HG02970 (cell line): Measurements from ENCODE around the gene SORT1.
A peak's percentile ranks its signal among the peaks of the same experiment; 100 is the strongest.
"Not testable (repeated sequence)": the region's sequence is repeated elsewhere in the genome, so short reads cannot be mapped to it uniquely, and the experiment has no call there.

Source experiments
- ATAC-seq: cut with Tn5 transposase; IDR thresholded peaks from one replicate; pipeline ENCODE4 v1.9.1; 2021; ENCODE audit warnings: mild to moderate bottlenecking, moderate library complexity, moderate number of reproducible peaks; ENCODE audit not compliant: unreplicated experiment, low FRiP score

The SORT1 gene

DNA sequence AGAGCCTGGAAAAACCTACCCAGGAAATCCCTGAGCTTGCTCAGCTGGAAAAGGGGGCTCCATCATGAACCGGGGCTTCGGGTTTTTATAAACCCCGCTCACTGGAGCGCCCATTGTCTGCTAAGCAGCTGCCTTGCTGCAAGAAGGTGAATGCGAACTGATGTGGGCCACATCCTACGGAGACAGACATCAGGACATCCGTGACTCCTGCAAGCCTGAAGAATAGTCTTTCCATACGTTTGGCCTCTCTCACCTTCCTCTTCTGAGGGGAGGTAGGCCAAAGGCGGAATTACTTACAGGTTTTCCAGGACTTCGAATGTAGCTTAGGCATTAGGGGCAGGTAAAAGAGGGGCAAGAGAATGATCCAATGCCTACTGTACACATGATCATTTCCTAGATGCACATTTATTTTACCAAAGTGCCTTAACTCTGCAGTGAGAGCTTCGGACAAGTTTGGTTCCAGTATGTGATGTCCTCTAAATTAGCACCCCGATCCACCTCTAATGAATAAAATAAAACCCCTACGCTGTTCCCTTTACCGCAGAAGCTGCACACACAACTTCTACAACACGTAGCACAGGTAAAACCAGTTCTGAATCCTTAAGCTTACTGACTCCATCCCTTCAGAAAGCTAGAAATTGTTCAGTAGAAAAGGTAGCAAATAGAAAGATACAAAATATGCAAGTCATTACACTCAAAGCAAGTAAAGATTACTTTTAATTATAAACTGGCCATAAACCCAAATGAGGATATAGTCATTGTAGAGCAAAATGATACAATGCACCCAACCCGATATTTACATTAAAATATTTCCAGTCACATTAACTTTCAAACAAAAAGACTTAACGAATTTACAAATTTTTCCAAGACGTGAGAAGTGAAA lies 866 bp upstream of the SORT1 start:
- ATAC-seq, result no peak

DNA sequence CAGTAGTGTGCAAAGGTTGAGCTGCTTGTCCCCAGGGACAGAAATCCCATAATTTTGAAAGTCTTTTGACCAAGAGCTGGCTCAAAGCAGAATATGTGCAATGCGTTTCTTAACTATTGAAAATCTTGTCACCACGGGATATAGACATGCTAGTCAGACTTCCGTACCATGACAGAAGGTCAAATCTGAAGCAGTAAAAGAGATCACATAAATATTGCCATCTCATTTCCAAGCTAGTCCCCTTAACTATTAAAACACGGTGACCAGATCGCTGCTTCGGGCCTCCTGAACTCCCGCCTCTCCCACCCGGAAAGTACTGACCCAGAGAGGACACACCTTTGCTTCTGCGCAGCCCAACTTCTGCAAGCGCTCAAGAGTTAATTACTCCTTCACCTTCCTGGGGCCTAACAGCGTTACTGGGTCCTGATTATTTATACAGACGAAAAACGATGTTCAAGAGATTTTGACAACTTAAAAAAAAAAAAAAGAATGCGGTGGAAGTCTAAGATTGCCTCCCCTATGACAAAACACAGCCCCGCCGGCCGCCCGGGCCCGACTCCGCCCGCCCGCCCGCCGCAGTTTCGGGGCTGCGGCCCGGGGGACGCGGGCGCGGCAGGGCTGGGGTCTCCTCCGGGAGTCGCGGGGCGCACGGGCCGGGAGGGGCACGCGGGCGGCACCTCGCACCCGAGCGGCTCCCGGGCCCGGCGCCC lies 692 bp downstream of the SORT1 start:
- peak; percentile 12 for ATAC-seq

DNA sequence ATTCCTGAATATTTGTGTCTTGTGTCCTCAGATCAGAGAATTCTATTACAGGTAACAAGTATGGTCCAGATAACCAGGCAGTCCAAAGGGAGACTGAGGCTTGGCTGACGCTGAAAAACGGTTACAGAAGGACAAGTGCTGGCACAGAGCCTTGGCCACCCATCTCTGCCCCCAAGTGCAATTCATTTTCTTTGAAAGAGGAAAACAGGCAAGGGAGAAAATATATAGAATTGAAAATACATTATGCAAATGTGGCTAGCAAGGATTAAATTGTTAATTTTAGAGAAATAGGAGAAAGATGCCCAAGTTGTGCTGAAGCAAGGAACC lies 1.2 kb downstream of the SORT1 start:
- ATAC-seq, result no peak

DNA sequence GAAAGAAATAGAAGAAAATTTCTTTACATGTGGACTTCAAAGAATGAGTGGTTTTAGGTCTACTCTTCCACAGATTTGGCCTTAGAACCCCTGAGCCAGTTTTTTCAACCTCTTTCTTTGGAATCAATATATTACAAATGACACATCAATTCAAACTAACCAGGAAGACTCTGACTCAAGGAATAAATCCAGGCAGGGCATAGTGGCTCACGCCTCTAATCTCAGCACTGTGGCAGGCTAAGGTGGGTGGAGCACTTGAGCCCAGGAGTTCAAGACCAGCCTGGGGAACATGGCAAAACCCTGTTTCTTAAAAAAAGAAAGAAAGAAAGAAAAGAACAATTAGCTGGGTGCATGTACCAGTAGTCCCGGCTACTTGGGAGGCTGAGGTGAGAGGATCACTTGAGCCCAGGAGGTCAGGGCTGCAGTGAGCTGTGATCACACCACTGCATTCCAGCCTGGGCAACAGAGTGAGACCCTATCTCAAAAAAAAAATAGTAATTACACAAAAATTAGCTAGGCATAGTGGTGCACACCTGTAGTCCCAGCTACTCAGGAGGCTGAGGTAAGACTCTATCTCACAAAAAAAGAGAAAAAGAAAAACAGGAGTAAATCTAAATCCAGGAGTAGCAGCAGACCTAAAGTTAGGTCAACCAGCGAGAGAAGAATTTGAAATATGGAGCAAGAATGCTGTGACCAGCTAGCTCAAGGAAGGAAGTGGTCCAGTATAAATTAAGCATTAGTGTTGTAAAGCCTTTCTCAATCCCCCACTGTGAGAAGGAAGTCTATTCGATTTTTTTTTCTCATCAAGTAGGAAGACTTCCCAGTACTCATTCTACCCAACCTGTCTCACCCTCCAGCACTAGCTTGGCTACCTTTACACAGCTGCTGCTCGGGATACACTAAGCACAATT lies 1.9 kb downstream of the SORT1 start:
- ATAC-seq, result no peak

DNA sequence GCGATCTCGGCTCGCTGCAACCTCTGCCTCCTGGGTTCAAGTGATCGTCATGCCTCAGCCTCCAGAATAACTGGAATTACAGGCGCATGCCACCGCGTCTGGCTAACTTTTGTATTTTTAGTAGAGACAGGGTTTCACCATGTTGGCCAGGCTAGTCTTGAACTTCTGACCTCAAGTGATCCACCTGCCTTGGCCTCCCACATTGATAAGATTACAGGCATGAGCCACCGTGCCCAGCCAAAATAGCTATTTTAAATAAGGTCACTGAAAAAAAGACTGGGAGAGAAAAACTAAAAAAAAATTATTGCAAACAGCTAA lies 2.5 kb downstream of the SORT1 start:
- ATAC-seq, result not testable (repeated sequence)

DNA sequence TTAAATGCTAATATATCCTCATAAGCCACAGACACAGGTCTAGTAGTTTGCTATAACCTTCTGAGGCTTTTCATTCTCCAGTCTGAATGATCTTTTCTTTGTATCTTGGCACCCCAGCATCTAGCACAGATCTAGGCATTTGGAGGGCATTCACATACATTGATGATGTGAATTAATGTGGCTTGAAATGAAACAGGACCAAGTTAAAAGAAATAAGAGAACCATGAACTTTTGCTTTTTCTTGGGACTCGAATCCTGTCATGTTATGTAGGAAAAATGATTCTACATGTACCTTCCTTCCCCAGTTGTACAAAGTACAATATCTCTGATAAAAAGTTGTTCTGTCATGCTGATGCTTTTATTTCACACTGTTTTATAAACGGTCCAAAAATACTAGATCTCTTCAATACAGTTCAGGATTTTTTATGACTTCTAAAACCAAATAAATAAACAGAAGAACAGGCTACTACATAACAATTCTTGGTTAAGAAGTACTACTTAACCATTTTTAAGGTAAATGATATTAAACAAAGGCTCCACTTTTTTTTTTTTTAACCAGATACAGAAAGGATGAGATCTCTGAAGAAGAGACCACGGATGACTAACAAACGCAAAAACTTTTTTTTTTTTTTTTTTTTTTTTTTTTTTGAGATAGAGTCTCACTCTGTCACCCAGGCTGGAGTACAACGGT lies 3.0 kb downstream of the SORT1 start:
- ATAC-seq, result no peak

DNA sequence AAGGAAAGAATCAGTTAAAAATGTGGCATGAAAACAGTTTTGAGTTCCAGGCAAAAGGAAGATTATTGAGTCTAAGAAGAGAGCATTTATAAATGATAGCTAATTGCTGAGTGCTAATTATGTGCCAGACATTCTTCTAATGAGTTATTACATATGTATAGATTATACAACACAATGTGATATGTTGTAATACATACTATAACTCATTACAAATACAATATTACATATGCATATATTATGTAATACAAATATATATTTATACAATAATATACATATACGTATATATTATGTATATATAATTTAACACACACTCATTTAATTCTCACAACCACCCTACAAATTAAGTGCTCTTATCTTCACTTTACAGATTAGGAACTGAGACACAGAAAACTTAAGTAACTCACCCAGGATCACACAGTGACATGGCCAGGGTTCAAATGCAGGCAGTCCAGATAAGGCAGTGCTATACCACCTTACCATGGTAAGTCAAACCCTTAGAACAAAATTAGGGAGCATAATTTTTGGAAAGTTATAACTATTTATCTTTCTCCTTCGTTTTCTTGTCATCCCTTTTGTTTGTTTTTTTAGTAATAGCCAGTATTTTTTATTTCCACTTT lies 4.0 kb downstream of the SORT1 start:
- ATAC-seq, result no peak

DNA sequence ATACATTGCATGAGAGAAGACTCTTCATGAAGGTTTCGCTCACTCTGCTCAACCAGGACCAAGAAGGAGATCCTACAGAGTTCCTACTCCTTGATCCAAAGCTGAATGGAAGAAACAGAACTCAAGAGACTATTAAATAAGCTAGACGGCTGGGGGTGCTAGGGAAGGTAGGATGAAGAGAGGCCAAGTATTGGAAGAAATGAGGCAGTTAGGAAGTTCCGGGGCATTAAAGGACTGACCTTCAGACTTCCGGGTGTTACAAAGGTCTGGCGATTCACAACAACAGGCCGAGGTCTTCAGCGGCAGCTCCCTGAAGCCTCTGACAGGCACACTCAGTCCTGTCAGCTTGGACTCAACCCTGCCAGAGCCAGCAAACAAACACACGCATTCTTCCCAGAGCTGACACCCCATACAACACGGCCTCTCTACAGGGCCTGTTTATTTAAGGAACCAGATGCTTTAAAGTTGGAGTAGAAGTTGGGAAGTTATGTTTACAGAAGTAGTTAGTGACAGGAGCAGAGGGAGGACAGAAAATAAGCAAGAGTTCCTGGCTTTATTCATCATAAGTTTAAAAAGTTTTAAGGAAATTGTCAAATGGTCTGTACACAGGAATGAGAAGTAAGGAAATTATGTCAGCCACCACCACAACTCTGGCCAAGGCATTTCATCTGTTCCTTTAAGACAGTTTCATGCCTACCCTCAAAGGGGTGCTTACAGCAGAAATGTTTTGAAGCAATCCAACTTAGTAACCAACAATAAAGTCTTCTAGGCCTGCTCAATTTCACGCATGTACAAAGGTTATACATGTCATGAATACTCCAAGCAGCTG lies 4.7 kb downstream of the SORT1 start:
- ATAC-seq, result no peak

DNA sequence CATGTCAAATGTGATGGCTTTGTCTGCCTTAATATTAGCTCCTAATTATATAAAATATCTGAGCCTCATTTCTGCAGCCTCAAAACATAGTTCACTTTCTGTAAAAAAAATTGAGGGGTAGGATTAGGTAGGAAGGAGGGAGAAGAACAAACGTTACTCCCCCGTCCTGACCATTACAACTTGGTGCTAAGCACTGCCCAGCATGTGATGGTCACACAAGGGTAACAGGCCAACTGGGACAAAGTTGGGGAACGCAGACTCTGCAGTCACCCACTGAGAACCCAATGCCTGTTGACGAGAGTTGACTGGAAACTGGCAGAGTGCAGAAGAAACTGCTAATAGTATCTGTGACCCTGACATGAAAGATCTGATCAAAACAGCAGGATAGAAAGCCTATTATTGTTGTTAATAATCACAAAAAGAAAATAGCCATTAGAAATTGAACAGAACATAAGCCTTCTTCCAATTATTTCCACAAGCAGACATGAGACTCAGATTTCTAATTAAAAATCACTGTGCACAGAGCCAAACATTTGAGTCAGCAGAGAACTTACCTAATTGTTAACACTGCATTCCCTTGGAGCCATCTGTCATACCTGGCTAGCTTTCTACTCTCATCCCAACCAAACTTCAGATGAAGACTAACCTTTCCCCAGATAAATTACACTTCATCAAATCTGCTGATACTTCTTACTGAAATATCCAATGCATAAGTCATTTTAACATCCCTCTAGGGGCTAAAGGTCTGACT lies 5.5 kb downstream of the SORT1 start:
- no peak for ATAC-seq

DNA sequence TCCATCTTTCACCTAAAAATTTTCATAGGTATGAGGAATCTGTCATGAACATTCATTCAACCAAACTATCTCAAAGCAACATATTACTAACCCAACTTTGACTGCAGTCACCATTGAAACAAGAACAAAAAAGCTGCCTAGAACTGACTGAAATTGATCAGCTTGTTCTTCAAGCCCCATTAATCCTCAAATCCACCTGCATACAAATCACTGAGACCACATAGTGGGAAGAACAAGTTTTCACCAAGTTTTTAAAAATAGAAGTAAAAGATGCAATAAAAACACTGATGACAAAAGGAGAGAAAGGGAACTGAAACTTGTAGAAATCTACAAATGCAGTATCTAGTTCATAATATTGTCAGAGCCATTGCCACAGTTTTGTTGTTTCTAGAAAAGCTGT lies 6.1 kb downstream of the SORT1 start:
- ATAC-seq, result no peak

DNA sequence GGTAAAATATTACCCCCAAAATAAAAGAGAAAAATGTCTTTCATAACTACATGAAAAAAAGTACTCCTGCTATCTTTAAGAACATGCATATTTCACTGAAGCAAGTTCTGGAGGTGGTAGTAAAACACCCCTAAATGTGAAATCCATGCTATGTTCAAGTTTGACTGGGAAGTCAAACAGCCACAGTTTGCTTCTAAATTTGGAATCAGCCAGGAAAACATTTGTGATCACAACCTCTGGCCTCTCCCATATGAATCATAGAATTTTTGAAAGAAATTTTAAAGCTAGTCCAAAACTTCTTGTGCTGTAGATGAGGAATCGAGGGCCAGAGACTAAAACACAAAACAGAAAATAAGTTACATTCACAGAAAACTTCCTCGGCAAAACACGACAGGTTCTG lies 6.6 kb downstream of the SORT1 start:
- ATAC-seq, result no peak

DNA sequence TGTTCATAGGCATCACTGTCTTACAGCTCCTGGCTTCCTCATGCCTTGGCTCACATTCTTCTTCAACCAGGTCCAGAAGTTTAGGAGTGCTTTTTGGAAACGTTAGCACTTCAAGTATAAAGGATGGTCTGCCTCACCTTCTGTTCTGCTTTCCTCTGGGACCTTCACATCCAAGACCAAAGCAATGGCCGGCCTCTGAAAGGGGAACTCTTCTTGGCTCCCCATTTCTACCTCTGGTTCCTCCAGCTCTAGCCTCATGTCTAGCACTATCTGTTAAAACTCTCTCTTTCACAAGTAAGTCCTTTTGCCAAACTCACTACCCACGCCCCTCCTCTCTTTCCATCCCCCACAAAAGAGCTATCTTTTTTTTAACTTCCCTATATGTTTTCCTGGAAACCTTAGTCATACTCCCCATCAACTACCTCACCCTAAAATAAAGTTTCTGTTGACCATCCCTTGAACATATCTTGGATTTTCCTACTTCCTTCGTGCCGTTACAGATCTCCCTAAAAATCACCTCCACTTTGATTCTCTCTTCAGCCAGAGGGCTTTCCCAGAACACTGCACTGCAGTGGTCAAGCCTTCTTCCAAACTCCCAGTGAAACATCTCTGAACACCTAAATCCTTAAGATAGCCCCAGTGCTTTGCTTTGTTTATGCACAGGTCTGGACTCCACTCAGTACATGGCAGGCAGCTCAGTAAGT lies 7.9 kb downstream of the SORT1 start:
- no peak for ATAC-seq

DNA sequence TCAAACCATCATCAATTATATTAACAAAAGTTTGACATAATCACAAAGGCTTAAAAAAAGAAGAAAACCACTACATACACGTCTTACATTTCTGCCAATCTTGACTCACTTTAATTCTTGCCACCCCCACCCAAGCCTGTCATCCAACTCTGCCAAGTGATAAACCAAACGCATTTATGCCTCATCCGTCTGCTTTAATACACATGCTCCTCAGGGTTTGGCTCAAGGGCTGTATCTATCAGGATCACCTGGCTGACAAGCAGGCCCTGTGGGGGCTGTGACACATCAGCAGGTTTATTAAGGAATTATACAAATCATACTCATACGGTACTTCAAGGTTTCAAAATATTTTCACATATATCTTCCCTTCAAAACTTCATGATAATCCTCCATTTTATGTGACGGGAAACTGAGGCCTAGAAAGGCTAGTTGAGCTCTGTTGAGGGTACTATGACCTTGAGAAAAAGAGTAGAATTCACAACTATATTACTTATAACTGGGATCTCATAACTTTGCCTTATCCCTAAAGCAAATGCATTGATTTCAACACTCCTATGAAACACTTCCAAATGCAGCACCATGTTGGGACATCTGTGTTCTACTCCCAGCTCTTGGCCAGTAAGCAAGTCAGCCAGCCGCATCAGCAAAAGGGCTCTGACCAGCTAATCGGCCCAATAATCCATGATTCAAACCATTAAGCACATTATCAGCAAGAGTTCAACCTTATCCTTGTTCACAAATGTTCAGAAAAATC lies 8.7 kb downstream of the SORT1 start:
- no peak for ATAC-seq

DNA sequence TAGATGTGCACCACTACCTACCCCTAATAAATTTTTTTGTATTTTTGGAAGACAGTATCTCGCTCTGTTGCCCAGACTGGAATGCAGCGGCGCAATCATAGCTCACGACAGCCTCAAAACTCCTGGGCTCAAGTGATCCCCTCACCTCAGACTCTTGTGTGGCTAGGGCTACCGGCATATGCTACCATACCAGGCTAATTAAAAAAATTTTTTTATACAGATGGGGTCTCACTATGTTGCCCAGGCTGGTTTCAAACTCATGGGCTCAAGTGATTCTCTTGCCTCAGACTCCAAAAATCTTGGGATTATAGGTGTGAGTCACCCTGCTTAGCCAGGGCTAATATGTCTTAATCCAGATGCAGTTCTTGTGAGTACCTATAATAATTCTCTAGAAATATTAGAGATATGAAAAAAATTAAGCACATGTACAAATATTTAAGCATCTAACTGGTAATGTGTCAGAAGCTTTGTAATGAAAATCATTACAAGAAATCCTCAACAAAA lies 9.5 kb downstream of the SORT1 start:
- ATAC-seq, result no peak

DNA sequence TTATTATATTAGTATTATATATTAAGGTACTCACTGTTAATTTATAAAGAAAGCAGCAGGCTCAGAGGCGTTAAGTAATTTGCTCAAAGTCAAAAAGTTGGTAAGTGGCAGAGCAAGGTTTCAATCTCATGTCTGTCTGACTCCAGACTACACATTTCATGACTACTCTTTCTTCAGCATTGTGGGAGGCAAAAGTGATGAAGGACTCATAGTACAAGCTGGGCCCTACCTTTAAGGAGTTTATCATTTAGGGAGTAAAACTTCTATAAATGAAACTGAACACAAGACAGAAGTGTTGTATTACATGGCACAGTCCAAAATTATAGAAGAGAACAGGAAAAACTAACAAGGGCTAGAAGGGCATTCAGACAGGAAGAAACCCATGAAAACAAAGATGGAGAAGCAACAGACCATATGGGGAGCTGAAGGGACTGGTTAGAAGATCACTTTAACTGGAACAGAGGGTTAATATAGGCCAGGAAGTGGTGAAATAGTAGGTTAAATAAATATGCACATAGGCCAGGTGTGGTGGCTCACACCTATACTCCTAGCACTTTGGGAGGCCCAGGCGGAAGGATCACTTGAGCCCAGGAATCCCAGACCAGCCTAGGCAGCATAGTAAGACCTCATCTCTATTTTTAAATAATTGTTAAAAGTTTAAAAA lies 11.5 kb downstream of the SORT1 start:
- no peak for ATAC-seq

DNA sequence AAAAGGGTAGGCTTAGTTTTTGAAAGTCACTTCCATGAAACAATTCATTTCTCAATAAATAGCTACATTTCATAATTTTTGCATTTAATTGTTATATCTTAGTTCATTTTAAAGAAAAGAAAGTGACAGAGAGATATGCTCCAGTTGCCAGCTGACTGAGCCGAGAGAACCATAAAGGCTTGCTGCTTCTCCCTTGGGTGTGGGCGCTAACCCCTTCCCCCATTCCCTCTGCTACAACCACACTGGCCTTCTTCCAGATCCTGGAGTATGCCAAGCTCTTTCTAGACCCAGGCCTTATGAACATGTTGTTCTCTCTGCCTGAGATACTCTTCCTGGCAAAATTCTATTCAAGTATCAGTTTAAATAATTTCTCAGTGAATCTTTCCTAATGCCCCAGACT lies 12.3 kb downstream of the SORT1 start:
- ATAC-seq, result no peak

DNA sequence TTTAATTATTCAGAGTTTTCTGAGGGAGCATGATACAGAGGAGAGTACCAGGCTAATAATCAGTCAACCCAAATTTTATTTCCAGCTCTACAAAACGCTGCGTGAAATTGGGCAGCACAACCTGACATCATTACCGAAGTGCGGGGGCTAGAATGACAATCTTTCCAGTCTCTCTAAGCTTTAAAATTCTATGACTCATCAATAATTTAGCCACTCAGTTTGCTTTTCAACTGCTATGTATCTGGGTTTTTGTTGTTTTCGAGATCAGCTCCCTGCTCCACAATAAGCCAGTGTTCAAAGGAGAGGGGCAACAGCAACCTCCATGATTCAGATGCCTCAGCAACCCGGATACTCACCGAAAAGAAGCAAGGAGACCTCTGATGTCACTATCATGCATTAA lies 13.9 kb downstream of the SORT1 start:
- ATAC-seq, result no peak
